Fibroblast of mammary gland (primary cell): ENCODE measurements around the gene PITX3.

ENCODE experiments used
- DNase-seq: peaks from one replicate; pipeline ENCODE4 v3.0.0-alpha.2; 2010; ENCODE audit warnings: low read depth
- H3K4me3 ChIP-seq: 2 replicates; pipeline ENCODE4 v1.5.1; 2011; ENCODE audit warnings: low read depth, mild to moderate bottlenecking, low read length, moderate library complexity; ENCODE audit not compliant: control insufficient read depth
- CTCF ChIP-seq: conservative IDR thresholded peaks from 2 replicates; pipeline ENCODE4 v1.5.1; 2011; ENCODE audit warnings: low read depth, low read length, inconsistent platforms; ENCODE audit not compliant: control insufficient read depth, insufficient read depth

Gene PITX3

GRCh38 chr10:102285133-102285532, 43.8 kb upstream of the PITX3 start:
- no peak for DNase-seq
- no peak for TF ChIP-seq CTCF
- no peak overlapping the region for H3K4me3 ChIP-seq

DNA sequence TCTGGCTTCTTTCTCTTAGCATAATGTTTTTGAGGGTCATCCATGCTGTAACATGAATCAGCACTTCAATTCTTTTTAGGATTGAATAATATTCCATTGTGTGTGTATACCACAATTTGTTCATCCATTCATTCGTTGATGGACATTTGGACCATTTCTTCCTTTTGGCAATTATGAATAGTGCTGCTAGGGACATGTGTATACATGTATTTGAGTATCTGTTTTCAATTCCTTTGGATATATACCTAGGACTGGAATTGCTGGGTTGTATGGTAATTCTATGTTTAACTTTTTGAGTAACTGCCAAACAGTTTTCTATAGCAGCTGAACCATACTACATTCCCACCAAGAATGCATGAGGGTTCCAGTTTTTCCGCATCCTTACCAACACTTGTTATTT, 43.2 kb upstream of the PITX3 start:
- DNase-seq: no peak
- TF ChIP-seq CTCF: no peak
- H3K4me3 ChIP-seq: no peak overlapping the region

DNA sequence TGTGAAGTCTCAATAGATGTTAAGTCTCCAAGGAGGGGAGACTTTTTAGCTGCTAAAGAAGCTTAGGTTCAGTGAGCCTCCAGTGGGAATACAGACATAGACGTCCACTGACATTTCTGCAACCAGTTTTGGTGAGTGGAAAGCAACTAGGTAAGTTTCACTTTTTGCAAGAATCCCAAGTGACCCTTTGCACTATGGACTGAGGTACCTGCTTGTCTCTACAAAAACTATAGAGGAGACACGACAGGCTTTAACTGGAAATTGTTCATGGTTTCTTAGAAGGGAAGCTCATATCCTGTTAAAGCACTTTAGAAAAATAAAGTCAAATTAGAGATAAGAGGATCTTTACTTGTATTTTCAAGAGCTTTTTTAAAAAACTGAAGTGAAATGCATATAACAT, 42.6 kb upstream of the PITX3 start:
- H3K4me3 ChIP-seq: no peak overlapping the region
- TF ChIP-seq CTCF: no peak
- no peak for DNase-seq

GRCh38 chr10:102283488-102283887, 42.2 kb upstream of the PITX3 start:
- H3K4me3 ChIP-seq: no peak overlapping the region
- DNase-seq: no peak
- TF ChIP-seq CTCF: no peak

DNA sequence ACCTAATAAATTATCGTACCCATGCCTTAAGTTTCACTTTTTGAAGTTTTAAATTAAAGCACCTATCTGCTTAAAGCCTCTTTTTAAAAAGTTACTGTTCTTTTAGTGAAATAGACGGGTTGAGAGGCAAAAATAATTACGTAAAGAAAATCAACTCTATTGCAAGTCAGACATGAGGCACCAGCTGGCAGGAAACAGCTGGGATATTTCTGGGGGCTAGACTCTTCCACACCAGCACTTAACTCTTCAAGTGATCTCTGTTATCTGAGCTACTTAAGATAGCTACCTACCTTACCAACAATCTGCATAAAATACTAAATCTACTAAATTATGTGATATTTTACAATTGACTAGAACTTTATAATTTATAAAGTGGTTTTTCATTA, 39.8 kb upstream of the PITX3 start:
- DNase-seq: no peak
- no peak for TF ChIP-seq CTCF
- no peak overlapping the region for H3K4me3 ChIP-seq

DNA sequence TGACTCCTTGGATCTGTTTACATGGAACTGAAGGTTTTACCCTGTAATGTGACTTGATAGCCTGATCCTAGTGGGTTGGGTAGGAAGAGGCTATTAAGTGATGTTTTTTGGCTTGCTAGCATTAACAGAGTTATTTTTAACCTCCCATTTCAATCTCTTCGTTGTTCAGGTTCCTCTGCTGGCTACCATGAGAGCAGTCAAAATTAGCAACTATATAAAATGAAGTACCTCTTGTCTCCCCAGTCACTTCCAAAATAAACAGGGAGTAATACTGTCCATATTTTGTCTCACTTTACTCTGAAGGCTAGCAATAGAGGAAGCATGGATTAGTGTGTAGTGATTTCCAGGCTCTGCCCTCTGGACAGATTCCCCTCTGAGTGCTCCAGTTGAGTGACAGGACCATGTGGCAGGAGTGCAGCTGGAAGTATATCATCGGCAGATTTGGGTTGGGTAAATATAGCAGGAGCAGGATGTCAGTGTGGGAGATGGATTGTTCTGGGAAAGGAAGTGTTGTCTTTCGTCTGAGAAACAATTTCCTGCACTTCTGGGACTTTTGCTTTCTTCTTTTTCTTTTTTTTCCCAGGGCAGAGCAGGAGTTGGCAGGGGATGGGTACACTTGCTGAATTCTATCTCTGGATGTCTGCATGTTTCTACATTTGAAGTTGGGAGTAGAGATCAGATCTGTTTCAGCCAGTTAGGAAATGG, 39.2 kb upstream of the PITX3 start:
- no peak overlapping the region for H3K4me3 ChIP-seq
- TF ChIP-seq CTCF: no peak
- DNase-seq: peak; percentile 30

DNA sequence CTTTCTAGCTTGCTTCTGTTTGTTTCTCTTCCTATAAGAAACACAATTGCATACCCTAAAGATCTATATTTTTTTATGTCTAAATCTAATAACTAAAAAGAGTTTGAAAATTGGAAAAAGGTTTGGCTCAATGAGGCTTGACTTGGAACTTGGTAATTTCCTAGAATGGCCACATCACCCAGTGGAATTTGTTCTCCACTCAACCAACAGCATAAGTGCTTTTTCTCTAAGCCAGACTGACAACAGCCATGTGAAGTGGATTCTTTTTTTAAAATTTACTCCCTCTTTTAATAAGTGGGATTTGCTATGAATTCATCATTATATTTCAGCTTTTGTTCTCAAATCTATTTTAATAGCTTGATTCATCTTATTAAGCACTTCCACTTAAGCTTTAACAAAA, 37.8 kb upstream of the PITX3 start:
- DNase-seq: no peak
- TF ChIP-seq CTCF: no peak
- H3K4me3 ChIP-seq: no peak overlapping the region
